GM12891 (cell line): ENCODE measurements around the gene CNTN4.

ENCODE experiments used
- DNase-seq: peaks from one replicate; pipeline ENCODE4 v3.0.0; 2011; ENCODE audit warnings: low spot score; ENCODE audit not compliant: insufficient read length
- FAIRE-seq: peaks from 2 replicates; lab custom pipeline; 2011; peaks lifted over from hg19 to GRCh38; lab: Jason Lieb, UNC
- PAX5 ChIP-seq: IDR thresholded peaks from 2 replicates; pipeline ENCODE4 v1.6.1; 2011; ENCODE audit warnings: low read length, moderate library complexity, mild to moderate bottlenecking; ENCODE audit not compliant: insufficient read depth, severe bottlenecking
- POLR2A ChIP-seq: IDR thresholded peaks from 2 replicates; pipeline ENCODE4 v1.6.1; 2011; ENCODE audit warnings: low read depth, low read length, control low read depth
- POLR2AphosphoS5 ChIP-seq: IDR thresholded peaks from 2 replicates; pipeline ENCODE4 v1.6.1; 2011; ENCODE audit warnings: low read depth, low read length, control low read depth
- POU2F2 ChIP-seq: IDR thresholded peaks from 2 replicates; pipeline ENCODE4 v1.6.1; 2011; ENCODE audit warnings: low read depth, mild to moderate bottlenecking, control low read depth, low read length, moderate library complexity
- SPI1 ChIP-seq: IDR thresholded peaks from 2 replicates; pipeline ENCODE4 v1.6.1; 2011; ENCODE audit warnings: low read depth, low read length, control low read depth
- TAF1 ChIP-seq: IDR thresholded peaks from 2 replicates; pipeline ENCODE4 v1.6.1; 2011; ENCODE audit warnings: low read depth, low read length, control low read depth

CNTN4 gene

GRCh38 chr3:2148561-2149340 is 50.1 kb downstream of the CNTN4 start:
- FAIRE-seq (no peak), DNase-seq (no peak)
- TF ChIP-seq PAX5 = no peak
- no peak for TF ChIP-seq POLR2A
- no peak for TF ChIP-seq POU2F2
- TF ChIP-seq TAF1 = no peak
- TF ChIP-seq POLR2AphosphoS5 = no peak
- no peak for TF ChIP-seq SPI1

- FAIRE-seq (no peak), DNase-seq (no peak)
- no peak for TF ChIP-seq PAX5
- TF ChIP-seq TAF1 = no peak
Observed at GRCh38 chr3:2153053-2153452, 54.4 kb downstream of the CNTN4 start.

DNA sequence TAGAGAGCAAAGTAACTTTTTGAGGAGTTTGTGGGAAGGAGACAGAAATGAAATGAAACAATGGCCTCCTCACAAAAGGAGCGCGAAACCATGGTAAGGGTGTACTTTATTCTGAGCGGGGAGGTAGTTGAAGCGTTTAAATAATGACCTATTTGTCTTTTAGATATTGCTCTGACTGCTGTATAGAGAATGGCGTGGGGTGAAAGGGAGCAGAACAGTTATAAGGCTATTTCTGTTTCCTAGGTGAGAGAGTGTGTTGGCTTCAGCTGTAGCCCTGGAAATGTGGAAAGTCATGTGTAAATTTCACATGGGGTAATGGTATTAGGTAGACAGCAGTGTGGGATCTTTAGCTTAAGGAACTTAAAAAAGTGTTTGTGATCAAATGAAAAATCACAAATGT is 54.9 kb downstream of the CNTN4 start:
- DNase-seq (no peak), FAIRE-seq (no peak)
- TF ChIP-seq SPI1 (no peak), PAX5 (no peak), POU2F2 (no peak), POLR2A (no peak), POLR2AphosphoS5 (no peak), TAF1 (no peak)

DNA sequence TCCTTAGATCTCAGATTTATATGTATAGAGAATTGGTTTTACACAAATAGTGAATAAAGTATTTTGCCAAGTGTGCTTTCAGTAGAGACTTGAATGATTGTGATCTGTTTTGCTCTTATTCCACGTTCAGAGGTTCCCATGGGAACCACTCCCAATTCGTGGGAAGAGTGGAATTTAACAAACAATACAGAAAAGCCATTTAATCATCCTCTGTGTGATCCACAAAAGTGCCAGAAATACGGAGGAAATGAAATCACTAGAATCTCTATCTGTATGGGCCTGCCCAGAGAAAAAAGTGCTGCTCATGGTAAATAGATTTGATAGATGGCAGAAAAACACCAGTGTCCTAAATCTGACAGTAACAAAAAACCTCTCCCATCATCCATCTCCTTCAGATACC is 56.0 kb downstream of the CNTN4 start:
- no peak for TF ChIP-seq POLR2AphosphoS5
- no peak for TF ChIP-seq POU2F2
- TF ChIP-seq POLR2A = no peak
- TF ChIP-seq SPI1 = no peak
- no peak for TF ChIP-seq PAX5
- TF ChIP-seq TAF1 = no peak
- FAIRE-seq (no peak), DNase-seq (no peak)

DNA sequence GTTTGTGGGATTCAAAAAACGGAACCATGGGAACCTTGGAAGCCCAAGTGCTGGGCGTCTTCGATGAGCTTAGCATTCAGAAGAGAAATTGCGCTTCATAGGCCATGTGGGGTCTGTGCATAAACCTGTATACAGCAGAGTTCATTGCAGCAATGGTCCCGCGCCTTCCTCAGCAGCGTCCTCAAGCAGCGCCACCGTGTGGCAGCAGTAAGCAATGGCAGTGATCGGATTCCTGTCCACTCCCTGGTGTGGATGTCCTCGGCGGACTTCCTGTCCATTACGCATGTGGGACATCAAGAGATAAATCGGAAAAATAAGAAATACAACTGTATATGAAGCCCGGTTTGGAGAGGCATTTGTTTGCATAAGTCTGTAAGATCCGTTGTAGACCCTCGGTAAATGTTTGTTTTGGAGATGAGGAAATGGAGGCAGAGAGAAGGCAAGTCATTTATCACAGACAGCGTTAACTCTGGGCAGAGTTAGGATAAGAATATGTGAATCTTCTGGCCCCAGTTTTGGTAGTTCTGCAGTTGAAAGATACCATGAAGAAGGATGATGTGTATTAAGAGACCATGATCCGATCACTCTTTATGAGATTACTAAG is 57.7 kb downstream of the CNTN4 start:
- FAIRE-seq (peak; percentile 89), DNase-seq (peak; percentile 4)
- TF ChIP-seq POLR2A (no peak), PAX5 (no peak), POLR2AphosphoS5 (no peak), SPI1 (no peak), TAF1 (no peak), POU2F2 (no peak)

GRCh38 chr3:2158828-2159227 is 60.2 kb downstream of the CNTN4 start:
- FAIRE-seq = no peak
- TF ChIP-seq PAX5 (no peak), POU2F2 (no peak), POLR2A (no peak), SPI1 (no peak), POLR2AphosphoS5 (no peak), TAF1 (no peak)
- DNase-seq = no peak

DNA sequence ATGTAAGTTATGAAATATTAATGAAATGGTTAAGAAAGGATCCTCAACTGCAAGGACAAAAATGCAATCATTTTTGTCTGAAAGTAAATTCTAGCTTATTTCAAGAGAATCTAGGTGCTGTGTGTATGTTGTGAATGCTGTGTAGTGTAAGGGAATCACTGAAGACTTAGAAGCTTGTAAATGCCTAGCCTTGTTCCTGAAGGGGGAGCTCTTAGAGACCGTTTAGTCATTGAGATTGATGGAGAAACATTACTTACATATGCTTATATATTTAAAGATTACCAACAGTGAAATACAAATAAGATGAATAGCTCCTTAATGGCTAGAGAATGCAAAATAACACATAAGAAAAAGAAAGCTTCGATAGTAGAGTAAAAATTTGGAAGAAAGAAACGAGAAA is 67.9 kb downstream of the CNTN4 start:
- no peak for TF ChIP-seq POU2F2
- no peak for TF ChIP-seq POLR2A
- TF ChIP-seq PAX5 = no peak
- no peak for TF ChIP-seq TAF1
- TF ChIP-seq POLR2AphosphoS5 = no peak
- no peak for TF ChIP-seq SPI1
- no peak for FAIRE-seq
- DNase-seq = no peak

DNA sequence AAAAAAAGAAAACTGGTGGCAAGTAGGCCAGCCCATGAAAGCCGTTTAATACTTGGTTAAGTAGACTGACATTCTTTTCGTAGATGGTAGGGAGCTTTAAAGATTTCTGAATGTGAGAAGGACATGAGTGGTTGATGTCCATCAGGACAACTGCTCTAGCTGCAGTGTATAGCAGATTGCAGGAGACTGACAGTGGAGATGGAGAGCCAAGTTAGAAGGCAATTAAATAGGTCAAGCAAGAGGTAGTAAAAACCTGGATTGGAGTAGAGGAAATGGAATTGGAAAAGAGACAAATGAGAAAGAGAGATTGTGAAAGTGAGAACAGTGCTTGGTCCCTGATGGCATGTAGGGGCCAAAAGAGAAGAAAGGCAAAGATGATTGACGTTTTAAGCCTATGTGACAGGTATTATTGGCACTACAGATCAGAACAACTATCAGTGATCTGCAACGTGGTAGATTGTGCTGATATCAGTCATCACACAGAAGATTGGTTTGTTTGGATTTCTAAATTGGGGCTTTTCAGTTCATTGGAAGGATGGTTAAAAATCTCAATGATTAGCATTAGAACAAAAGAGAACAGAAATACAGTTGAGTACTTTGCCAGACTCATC is 74.0 kb downstream of the CNTN4 start:
- DNase-seq (no peak), FAIRE-seq (no peak)
- TF ChIP-seq SPI1 (no peak), POLR2AphosphoS5 (no peak), PAX5 (no peak), POU2F2 (no peak), TAF1 (no peak), POLR2A (no peak)

- DNase-seq (no peak), FAIRE-seq (no peak)
- TF ChIP-seq TAF1 (no peak), POU2F2 (no peak), POLR2AphosphoS5 (no peak), SPI1 (no peak)
Observed at GRCh38 chr3:2180634-2181033, 82.0 kb downstream of the CNTN4 start.
